HepG2 (cell line): ENCODE data around the gene BUD23. TPM values are rescaled to one million over a fixed set of nuclear protein-coding genes. Genes with fewer than 3 reads are reported as not detected.

Experiments
- ARNT2 ChIP-seq: sonication (generic); formaldehyde crosslinking; IDR thresholded peaks from 2 replicates; pipeline ENCODE4 v1.8.0; 2022; ENCODE audit warnings: mild to moderate bottlenecking, low read depth, missing genetic modification reagents, moderate library complexity
- ATF3 ChIP-seq: sonication (generic); formaldehyde crosslinking; IDR thresholded peaks from 2 replicates; pipeline ENCODE4 v1.4.0; 2020; ENCODE audit warnings: missing genetic modification reagents
- ATRX ChIP-seq: sonication (generic); formaldehyde crosslinking; IDR thresholded peaks from 2 replicates; pipeline ENCODE4 v1.4.0; 2020; ENCODE audit warnings: missing genetic modification reagents, borderline replicate concordance
- FOXO4 ChIP-seq: sonication (generic); formaldehyde crosslinking; conservative IDR thresholded peaks from 2 replicates; pipeline ENCODE4 v1.8.1; 2023; ENCODE audit warnings: missing genetic modification reagents
- JDP2 ChIP-seq: sonication (generic); formaldehyde crosslinking; IDR thresholded peaks from 2 replicates; pipeline ENCODE4 v1.8.1; 2022; ENCODE audit warnings: missing genetic modification reagents, borderline replicate concordance
- LCORL ChIP-seq, 2 experiments: fragments of 450-650 bp in 1 of 2; sonication (generic) in 1 of 2; formaldehyde crosslinking in 1 of 2; IDR thresholded peaks; 2 replicates each; pipeline versions ENCODE4 v1.5.0 to v1.6.1; 2017 to 2020; ENCODE audit warnings: antibody characterized with exemption in 1 of 2, missing genetic modification reagents in 1 of 2
- MIER3 ChIP-seq: IDR thresholded peaks from 2 replicates; pipeline ENCODE4 v1.6.1; 2016; ENCODE audit warnings: missing compliant biosample characterization, borderline replicate concordance
- NFAT5 ChIP-seq: sonication (generic); formaldehyde crosslinking; IDR thresholded peaks from 2 replicates; pipeline ENCODE4 v1.4.0; 2020; ENCODE audit warnings: missing genetic modification reagents
- PHB2 ChIP-seq: fragments of 450-650 bp; IDR thresholded peaks from 2 replicates; pipeline ENCODE4 v1.6.1; 2018; ENCODE audit not compliant: partially characterized antibody
- ZBTB43 ChIP-seq: sonication (generic); formaldehyde crosslinking; conservative IDR thresholded peaks from 2 replicates; pipeline ENCODE4 v1.4.0; 2020; ENCODE audit warnings: missing genetic modification reagents
- ZBTB44 ChIP-seq: sonication (generic); formaldehyde crosslinking; IDR thresholded peaks from 2 replicates; pipeline ENCODE4 v1.4.0; 2020; ENCODE audit warnings: missing genetic modification reagents
- ZFP1 ChIP-seq: IDR thresholded peaks from 2 replicates; pipeline ENCODE4 v1.6.1; 2016
- ZNF205 ChIP-seq: IDR thresholded peaks from 2 replicates; pipeline ENCODE4 v1.6.1; 2018; ENCODE audit warnings: missing biosample characterization, missing genetic modification reagents
- ZNF260 ChIP-seq: sonication (generic); formaldehyde crosslinking; IDR thresholded peaks from 2 replicates; pipeline ENCODE4 v1.4.0; 2020; ENCODE audit warnings: missing genetic modification reagents, low read depth, mild to moderate bottlenecking, borderline replicate concordance
- ZNF383 ChIP-seq: sonication (generic); formaldehyde crosslinking; IDR thresholded peaks from 2 replicates; pipeline ENCODE4 v1.4.0; 2020; ENCODE audit warnings: missing genetic modification reagents, mild to moderate bottlenecking, borderline replicate concordance
- ZNF567 ChIP-seq: sonication (generic); formaldehyde crosslinking; IDR thresholded peaks from 2 replicates; pipeline ENCODE4 v1.8.1; 2023; ENCODE audit warnings: mild to moderate bottlenecking, missing genetic modification reagents, borderline replicate concordance
- ZNF576 ChIP-seq: sonication (generic); formaldehyde crosslinking; IDR thresholded peaks from 2 replicates; pipeline ENCODE4 v1.4.0; 2020; ENCODE audit warnings: mild to moderate bottlenecking, missing genetic modification reagents
- ZNF614 ChIP-seq: IDR thresholded peaks from 2 replicates; pipeline ENCODE4 v1.6.1; 2018; ENCODE audit warnings: missing biosample characterization, missing genetic modification reagents, inconsistent platforms, borderline replicate concordance
- polyA plus RNA-seq, 8 experiments: library from polyadenylated mRNA; depleted of rRNA in 3 of 8; stranded (reverse) in 7 of 8; unstranded in 1 of 8; fragments of >200 nt; fragmentation: Illumina TruSeq in 4 of 8; extraction: Trizol in 4 of 8; gene quantifications; 2 replicates each; pipeline versions ENCODE4 v1.2.1 to v1.2.3, GENCODE V29; 2011 to 2016; ENCODE audit warnings: low read depth in 4 of 8, missing spikeins in 1 of 8, mixed read lengths in 1 of 8; ENCODE audit not compliant: insufficient read depth in 1 of 8
- total RNA-seq, 5 experiments: library from RNA; depleted of rRNA; stranded (reverse); fragments of >200 nt; fragmentation: Illumina TruSeq; extraction: Trizol; gene quantifications; 2 replicates each; pipeline ENCODE4 v1.2.3, GENCODE V29; 2016; ENCODE audit warnings: low read depth in 1 of 5

Gene BUD23
- total and polyA plus RNA-seq, 2 of the 13 experiments (the other 11 are each of a cell fraction or from before 2014, with no cell fraction given), result 47.5 to 54.5 TPM

GRCh38 chr7:73734619-73735527 is 51.5 kb downstream of the BUD23 start (continued):
- no peak for TF ChIP-seq NFAT5 (CRISPR knock-in tag)
- TF ChIP-seq ZNF567 (CRISPR knock-in tag), result no peak
- TF ChIP-seq ZNF383 (CRISPR knock-in tag), result no peak
- no peak for TF ChIP-seq ZFP1
- TF ChIP-seq ATF3 (CRISPR knock-in tag), result no peak
- TF ChIP-seq ARNT2 (CRISPR knock-in tag), result 0 out of 2 replicates have a peak, but pooled peaks have one; percentile 46
- no peak for TF ChIP-seq FOXO4 (CRISPR knock-in tag)
- TF ChIP-seq PHB2, result no peak
- no peak for TF ChIP-seq ATRX
- no peak for TF ChIP-seq ZNF576 (CRISPR knock-in tag)
- TF ChIP-seq ZNF260 (CRISPR knock-in tag), result no peak
- no peak for TF ChIP-seq JDP2 (CRISPR knock-in tag)
- TF ChIP-seq ZNF205 (CRISPR knock-in tag), result no peak
- TF ChIP-seq LCORL (IDR thresholded peaks at IDR 0.05), result no peak
- peak; percentile 48; the same call in 1 of the 2 replicates for TF ChIP-seq LCORL (CRISPR knock-in tag; IDR thresholded peaks at IDR 0.05)
- TF ChIP-seq ZBTB44, result no peak
- TF ChIP-seq ZNF614 (CRISPR knock-in tag), result peak; percentile 36; the same call in 1 of the 2 replicates
- TF ChIP-seq ZBTB43 (CRISPR knock-in tag), result no peak
- peak; percentile 53; the same call in 1 of the 2 replicates for TF ChIP-seq MIER3 (CRISPR knock-in tag)
